SK-N-SH (cell line): ENCODE measurements around the gene GPD1. TPM values are rescaled to one million over a fixed set of nuclear protein-coding genes. Genes with fewer than 3 reads are reported as not detected.

ENCODE experiments used
- CTCF ChIA-PET: fragments of 300-600, 350-600 bp; formaldehyde crosslinking; extraction: SDS; loops from one replicate; lab custom pipeline; 2021; lab: Yijun Ruan, JAX
- POLR2A ChIA-PET: fragments of 350-600 bp; sonication (Branson Sonifier 250); formaldehyde crosslinking; extraction: SDS; loops from one replicate; lab custom pipeline; 2020; ENCODE audit warnings: antibody characterized with exemption, inconsistent platforms; lab: Yijun Ruan, JAX
- DNase-seq: peaks from one replicate; pipeline ENCODE4 v3.0.0; 2012
- H2AFZ ChIP-seq: fragments of 200-600 bp; sonication (generic); 2 replicates; pipeline ENCODE4 v1.8.1; 2016; ENCODE audit warnings: antibody characterized with exemption, mild to moderate bottlenecking, low read depth
- H3F3A ChIP-seq: fragments of 200-600 bp; sonication (generic); replicated peaks from 2 replicates; pipeline ENCODE3; 2016; ENCODE audit warnings: antibody characterized with exemption, mild to moderate bottlenecking; ENCODE audit not compliant: insufficient read depth
- H3K27ac ChIP-seq, 2 experiments: fragments of 200-500 bp in 1 of 2; fragments of 200-600 bp in 1 of 2; sonication (Bioruptor generic) in 1 of 2; sonication (generic), shearing (Covaris generic) in 1 of 2; 2 replicates each; pipeline versions ENCODE4 v1.5.1 to v1.6.1; 2014 to 2016; ENCODE audit warnings: low read depth in 2 of 2, inconsistent platforms in 1 of 2, low read length in 1 of 2, mild to moderate bottlenecking in 1 of 2, mixed read lengths in 1 of 2
- H3K27me3 ChIP-seq: fragments of 200-600 bp; sonication (generic), shearing (Covaris generic); 2 replicates; pipeline ENCODE4 v1.6.1; 2016; ENCODE audit warnings: mixed run types; ENCODE audit not compliant: insufficient read depth
- H3K36me3 ChIP-seq, 2 experiments: fragments of 200-500 bp in 1 of 2; fragments of 200-600 bp in 1 of 2; sonication (Bioruptor generic) in 1 of 2; sonication (generic) in 1 of 2; replicated peaks in 1 of 2; 2 replicates each; pipeline versions ENCODE3 to v1.5.1; 2014 to 2016; ENCODE audit warnings: low read length in 1 of 2, mild to moderate bottlenecking in 1 of 2; ENCODE audit not compliant: insufficient read depth in 2 of 2, control insufficient read depth in 1 of 2
- H3K4me1 ChIP-seq, 2 experiments: fragments of 200-500 bp in 1 of 2; fragments of 200-600 bp in 1 of 2; sonication (Bioruptor generic) in 1 of 2; sonication (generic), shearing (Covaris generic) in 1 of 2; 2 replicates each; pipeline versions ENCODE4 v1.5.1 to v1.6.1; 2014 to 2016; ENCODE audit warnings: low read depth in 1 of 2, low read length in 1 of 2, mixed run types in 1 of 2; ENCODE audit not compliant: insufficient read depth in 2 of 2, control insufficient read depth in 1 of 2
- H3K4me2 ChIP-seq: fragments of 200-600 bp; sonication (generic), shearing (Covaris generic); 2 replicates; pipeline ENCODE4 v1.6.1; 2017; ENCODE audit warnings: mixed run types
- H3K4me3 ChIP-seq, 2 experiments: fragments of 200-500 bp in 1 of 2; fragments of 200-600 bp in 1 of 2; sonication (Bioruptor generic) in 1 of 2; sonication (generic), shearing (Covaris generic) in 1 of 2; 2 replicates each; pipeline versions ENCODE4 v1.5.1 to v1.8.1; 2014 to 2016; ENCODE audit warnings: low read depth in 2 of 2, inconsistent platforms in 1 of 2, low read length in 1 of 2, mild to moderate bottlenecking in 1 of 2, mixed read lengths in 1 of 2, moderate library complexity in 1 of 2
- H3K79me2 ChIP-seq: fragments of 200-600 bp; sonication (generic); 2 replicates; pipeline ENCODE4 v1.8.1; 2017; ENCODE audit warnings: mild to moderate bottlenecking; ENCODE audit not compliant: insufficient read depth
- H3K9ac ChIP-seq: fragments of 200-600 bp; sonication (generic); 2 replicates; pipeline ENCODE4 v1.6.1; 2017; ENCODE audit warnings: mixed run types
- H3K9me2 ChIP-seq: fragments of 200-600 bp; sonication (generic); 2 replicates; pipeline ENCODE4 v1.6.1; 2017; ENCODE audit warnings: mixed run types
- H3K9me3 ChIP-seq: fragments of 200-600 bp; sonication (generic); 2 replicates; pipeline ENCODE4 v1.6.1; 2017; ENCODE audit warnings: mixed run types, mild to moderate bottlenecking, moderate library complexity
- H4K20me1 ChIP-seq: fragments of 200-600 bp; sonication (generic); 2 replicates; pipeline ENCODE4 v1.6.1; 2017; ENCODE audit warnings: mild to moderate bottlenecking, mixed run types; ENCODE audit not compliant: insufficient read depth
- EP300 ChIP-seq, 2 experiments: IDR thresholded peaks; 2 replicates each; pipeline versions ENCODE4 v1.4.0 to v1.6.1; 2012; ENCODE audit warnings: borderline replicate concordance in 1 of 2, low read depth in 1 of 2, low read length in 1 of 2
- FOXM1 ChIP-seq: IDR thresholded peaks from 2 replicates; pipeline ENCODE4 v1.4.0; 2012; ENCODE audit warnings: low read depth, mild to moderate bottlenecking
- GABPA ChIP-seq: IDR thresholded peaks from 2 replicates; pipeline ENCODE4 v1.4.0; 2012; ENCODE audit warnings: low read depth, mild to moderate bottlenecking
- GATA2 ChIP-seq: sonication (generic); formaldehyde crosslinking; IDR thresholded peaks from 2 replicates; pipeline ENCODE4 v1.5.0; 2020; ENCODE audit warnings: mild to moderate bottlenecking, missing genetic modification reagents
- JUND ChIP-seq: IDR thresholded peaks from 2 replicates; pipeline ENCODE4 v1.4.0; 2012
- NFIC ChIP-seq: IDR thresholded peaks from 2 replicates; pipeline ENCODE4 v1.4.0; 2012; ENCODE audit warnings: borderline replicate concordance
- RFX5 ChIP-seq: IDR thresholded peaks from 2 replicates; pipeline ENCODE4 v1.6.1; 2012; ENCODE audit warnings: mild to moderate bottlenecking, improper control_type of control experiment, low read length
- RXRA ChIP-seq: IDR thresholded peaks from 2 replicates; pipeline ENCODE4 v1.4.0; 2012; ENCODE audit warnings: low read depth, mild to moderate bottlenecking, borderline replicate concordance
- SIN3A ChIP-seq: IDR thresholded peaks from 2 replicates; pipeline ENCODE4 v1.6.1; 2012; ENCODE audit warnings: low read depth, mild to moderate bottlenecking, low read length, moderate library complexity, borderline replicate concordance
- SMC3 ChIP-seq: IDR thresholded peaks from 2 replicates; pipeline ENCODE4 v1.6.1; 2012; ENCODE audit warnings: low read depth, low read length, improper control_type of control experiment
- TCF12 ChIP-seq: IDR thresholded peaks from 2 replicates; pipeline ENCODE4 v1.4.0; 2012
- TEAD4 ChIP-seq: IDR thresholded peaks from 2 replicates; pipeline ENCODE4 v1.4.0; 2012; ENCODE audit warnings: mild to moderate bottlenecking, borderline replicate concordance; ENCODE audit not compliant: insufficient read depth
- YY1 ChIP-seq: IDR thresholded peaks from 2 replicates; pipeline ENCODE4 v1.4.0; 2012; ENCODE audit warnings: low read depth, mild to moderate bottlenecking
- WGBS: methylation state at CpG from one replicate; pipeline ENCODE4 v1.1.6; 2017; ENCODE audit warnings: low lambda C conversion rate; 5-methylcytosine and 5-hydroxymethylcytosine counted together
- polyA plus RNA-seq, 3 experiments: library from polyadenylated mRNA; depleted of rRNA; stranded (reverse); fragments of >200 nt; gene quantifications; 2 replicates each; pipeline ENCODE4 v1.2.3, GENCODE V29; 2012
- TF ChIP-seq, protein P1 (sequence below): IDR thresholded peaks from 2 replicates; pipeline ENCODE4 v1.6.1; 2012; ENCODE audit warnings: mild to moderate bottlenecking, low read depth, low read length, moderate library complexity
- TF ChIP-seq, protein P2 (sequence below): IDR thresholded peaks from 2 replicates; pipeline ENCODE4 v1.4.0; 2012; ENCODE audit warnings: low read depth, borderline replicate concordance
- TF ChIP-seq, protein P3 (sequence below): IDR thresholded peaks from 2 replicates; pipeline ENCODE4; 2012
- TF ChIP-seq, protein P4 (sequence below): fragments of 200-600 bp; sonication (generic); IDR thresholded peaks from 2 replicates; pipeline ENCODE4 v1.6.1; 2017; ENCODE audit warnings: antibody characterized with exemption, mild to moderate bottlenecking, moderate library complexity
- TF ChIP-seq, protein P5 (sequence below): IDR thresholded peaks from 2 replicates; pipeline ENCODE4 v1.4.0; 2012; ENCODE audit warnings: low read depth, borderline replicate concordance
- TF ChIP-seq, protein P6 (sequence below): fragments of 150-350 bp; IDR thresholded peaks from 2 replicates; pipeline ENCODE4 v1.6.1; 2017; ENCODE audit warnings: antibody characterized with exemption, low read length, low read depth, borderline replicate concordance
- TF ChIP-seq, protein P7 (sequence below): IDR thresholded peaks from 2 replicates; pipeline ENCODE4 v1.4.0; 2012; ENCODE audit warnings: low read depth

The GPD1 gene
- polyA plus RNA-seq, 1 of the 3 experiments (the other 2 are of a cell fraction) = 0.07 TPM

DNA sequence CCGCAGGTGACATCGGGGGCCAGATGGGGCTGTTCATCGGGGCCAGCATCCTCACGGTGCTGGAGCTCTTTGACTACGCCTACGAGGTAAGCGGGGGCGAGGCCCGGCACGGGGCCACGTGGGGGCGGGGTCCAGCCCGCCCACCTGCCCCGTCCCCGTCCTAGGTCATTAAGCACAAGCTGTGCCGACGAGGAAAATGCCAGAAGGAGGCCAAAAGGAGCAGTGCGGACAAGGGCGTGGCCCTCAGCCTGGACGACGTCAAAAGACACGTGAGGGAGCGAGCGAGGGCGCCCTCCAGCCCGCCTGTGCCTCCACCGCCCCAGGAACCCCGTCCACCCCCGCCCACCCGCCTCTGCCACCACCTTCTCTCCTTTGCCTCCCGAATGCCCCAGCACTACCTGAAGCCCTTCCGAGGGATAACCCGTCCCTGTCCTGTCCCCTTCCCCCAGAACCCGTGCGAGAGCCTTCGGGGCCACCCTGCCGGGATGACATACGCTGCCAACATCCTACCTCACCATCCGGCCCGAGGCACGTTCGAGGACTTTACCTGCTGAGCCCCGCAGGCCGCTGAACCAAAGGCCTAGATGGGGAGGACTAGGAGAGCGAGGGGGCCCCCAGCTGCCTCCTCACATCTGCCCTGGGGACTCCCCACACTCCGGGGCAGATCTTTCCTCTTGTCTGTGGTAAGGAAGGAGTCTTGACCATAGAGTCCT is 22.6 kb upstream of the GPD1 start (continued):
- TF ChIP-seq, protein P1, sequence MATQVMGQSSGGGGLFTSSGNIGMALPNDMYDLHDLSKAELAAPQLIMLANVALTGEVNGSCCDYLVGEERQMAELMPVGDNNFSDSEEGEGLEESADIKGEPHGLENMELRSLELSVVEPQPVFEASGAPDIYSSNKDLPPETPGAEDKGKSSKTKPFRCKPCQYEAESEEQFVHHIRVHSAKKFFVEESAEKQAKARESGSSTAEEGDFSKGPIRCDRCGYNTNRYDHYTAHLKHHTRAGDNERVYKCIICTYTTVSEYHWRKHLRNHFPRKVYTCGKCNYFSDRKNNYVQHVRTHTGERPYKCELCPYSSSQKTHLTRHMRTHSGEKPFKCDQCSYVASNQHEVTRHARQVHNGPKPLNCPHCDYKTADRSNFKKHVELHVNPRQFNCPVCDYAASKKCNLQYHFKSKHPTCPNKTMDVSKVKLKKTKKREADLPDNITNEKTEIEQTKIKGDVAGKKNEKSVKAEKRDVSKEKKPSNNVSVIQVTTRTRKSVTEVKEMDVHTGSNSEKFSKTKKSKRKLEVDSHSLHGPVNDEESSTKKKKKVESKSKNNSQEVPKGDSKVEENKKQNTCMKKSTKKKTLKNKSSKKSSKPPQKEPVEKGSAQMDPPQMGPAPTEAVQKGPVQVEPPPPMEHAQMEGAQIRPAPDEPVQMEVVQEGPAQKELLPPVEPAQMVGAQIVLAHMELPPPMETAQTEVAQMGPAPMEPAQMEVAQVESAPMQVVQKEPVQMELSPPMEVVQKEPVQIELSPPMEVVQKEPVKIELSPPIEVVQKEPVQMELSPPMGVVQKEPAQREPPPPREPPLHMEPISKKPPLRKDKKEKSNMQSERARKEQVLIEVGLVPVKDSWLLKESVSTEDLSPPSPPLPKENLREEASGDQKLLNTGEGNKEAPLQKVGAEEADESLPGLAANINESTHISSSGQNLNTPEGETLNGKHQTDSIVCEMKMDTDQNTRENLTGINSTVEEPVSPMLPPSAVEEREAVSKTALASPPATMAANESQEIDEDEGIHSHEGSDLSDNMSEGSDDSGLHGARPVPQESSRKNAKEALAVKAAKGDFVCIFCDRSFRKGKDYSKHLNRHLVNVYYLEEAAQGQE = no peak
- TF ChIP-seq EP300 (IDR thresholded peaks at IDR 0.05; ENCODE audit: borderline replicate concordance in 1 of 2, low read depth in 1 of 2, low read length in 1 of 2) (no peak), GATA2 (CRISPR knock-in tag) (no peak)
- TF ChIP-seq, protein P2, sequence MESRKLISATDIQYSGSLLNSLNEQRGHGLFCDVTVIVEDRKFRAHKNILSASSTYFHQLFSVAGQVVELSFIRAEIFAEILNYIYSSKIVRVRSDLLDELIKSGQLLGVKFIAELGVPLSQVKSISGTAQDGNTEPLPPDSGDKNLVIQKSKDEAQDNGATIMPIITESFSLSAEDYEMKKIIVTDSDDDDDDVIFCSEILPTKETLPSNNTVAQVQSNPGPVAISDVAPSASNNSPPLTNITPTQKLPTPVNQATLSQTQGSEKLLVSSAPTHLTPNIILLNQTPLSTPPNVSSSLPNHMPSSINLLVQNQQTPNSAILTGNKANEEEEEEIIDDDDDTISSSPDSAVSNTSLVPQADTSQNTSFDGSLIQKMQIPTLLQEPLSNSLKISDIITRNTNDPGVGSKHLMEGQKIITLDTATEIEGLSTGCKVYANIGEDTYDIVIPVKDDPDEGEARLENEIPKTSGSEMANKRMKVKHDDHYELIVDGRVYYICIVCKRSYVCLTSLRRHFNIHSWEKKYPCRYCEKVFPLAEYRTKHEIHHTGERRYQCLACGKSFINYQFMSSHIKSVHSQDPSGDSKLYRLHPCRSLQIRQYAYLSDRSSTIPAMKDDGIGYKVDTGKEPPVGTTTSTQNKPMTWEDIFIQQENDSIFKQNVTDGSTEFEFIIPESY = no peak
- TF ChIP-seq, all 33 proteins: peak for 0

DNA sequence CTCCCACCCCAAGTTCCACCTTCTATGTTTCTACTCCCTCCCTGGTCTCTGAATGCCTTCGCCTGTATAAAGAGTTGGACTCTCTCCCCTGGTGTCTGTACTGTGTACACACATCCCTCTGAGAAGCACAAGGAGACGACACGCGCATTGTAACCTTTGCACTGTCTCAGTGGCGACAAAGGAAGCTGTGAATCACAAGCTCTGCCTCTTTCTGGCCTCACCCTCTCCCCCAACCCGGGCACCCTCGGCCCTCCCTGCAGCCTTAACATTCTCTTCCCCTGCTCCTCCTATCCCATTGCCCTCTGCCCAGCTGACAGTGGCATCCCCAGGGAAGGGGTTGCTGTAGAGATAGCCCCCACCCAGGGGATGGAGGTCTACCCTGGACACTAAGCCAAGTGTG is 21.2 kb upstream of the GPD1 start:
- POLR2A ChIA-PET = no interaction called here
- H3K4me2 ChIP-seq = no peak overlapping the region
- TF ChIP-seq GABPA (no peak), TCF12 (no peak), SIN3A (no peak), RXRA (no peak), EP300 (IDR thresholded peaks at IDR 0.05; ENCODE audit: borderline replicate concordance in 1 of 2, low read depth in 1 of 2, low read length in 1 of 2) (no peak), FOXM1 (no peak), RFX5 (no peak), NFIC (no peak), TEAD4 (no peak), YY1 (no peak), SMC3 (no peak), JUND (no peak)
- TF ChIP-seq, protein P3, sequence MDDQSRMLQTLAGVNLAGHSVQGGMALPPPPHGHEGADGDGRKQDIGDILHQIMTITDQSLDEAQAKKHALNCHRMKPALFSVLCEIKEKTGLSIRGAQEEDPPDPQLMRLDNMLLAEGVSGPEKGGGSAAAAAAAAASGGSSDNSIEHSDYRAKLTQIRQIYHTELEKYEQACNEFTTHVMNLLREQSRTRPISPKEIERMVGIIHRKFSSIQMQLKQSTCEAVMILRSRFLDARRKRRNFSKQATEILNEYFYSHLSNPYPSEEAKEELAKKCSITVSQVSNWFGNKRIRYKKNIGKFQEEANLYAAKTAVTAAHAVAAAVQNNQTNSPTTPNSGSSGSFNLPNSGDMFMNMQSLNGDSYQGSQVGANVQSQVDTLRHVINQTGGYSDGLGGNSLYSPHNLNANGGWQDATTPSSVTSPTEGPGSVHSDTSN = no peak
- TF ChIP-seq, protein P4, sequence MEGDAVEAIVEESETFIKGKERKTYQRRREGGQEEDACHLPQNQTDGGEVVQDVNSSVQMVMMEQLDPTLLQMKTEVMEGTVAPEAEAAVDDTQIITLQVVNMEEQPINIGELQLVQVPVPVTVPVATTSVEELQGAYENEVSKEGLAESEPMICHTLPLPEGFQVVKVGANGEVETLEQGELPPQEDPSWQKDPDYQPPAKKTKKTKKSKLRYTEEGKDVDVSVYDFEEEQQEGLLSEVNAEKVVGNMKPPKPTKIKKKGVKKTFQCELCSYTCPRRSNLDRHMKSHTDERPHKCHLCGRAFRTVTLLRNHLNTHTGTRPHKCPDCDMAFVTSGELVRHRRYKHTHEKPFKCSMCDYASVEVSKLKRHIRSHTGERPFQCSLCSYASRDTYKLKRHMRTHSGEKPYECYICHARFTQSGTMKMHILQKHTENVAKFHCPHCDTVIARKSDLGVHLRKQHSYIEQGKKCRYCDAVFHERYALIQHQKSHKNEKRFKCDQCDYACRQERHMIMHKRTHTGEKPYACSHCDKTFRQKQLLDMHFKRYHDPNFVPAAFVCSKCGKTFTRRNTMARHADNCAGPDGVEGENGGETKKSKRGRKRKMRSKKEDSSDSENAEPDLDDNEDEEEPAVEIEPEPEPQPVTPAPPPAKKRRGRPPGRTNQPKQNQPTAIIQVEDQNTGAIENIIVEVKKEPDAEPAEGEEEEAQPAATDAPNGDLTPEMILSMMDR = no peak
- TF ChIP-seq, protein P5, sequence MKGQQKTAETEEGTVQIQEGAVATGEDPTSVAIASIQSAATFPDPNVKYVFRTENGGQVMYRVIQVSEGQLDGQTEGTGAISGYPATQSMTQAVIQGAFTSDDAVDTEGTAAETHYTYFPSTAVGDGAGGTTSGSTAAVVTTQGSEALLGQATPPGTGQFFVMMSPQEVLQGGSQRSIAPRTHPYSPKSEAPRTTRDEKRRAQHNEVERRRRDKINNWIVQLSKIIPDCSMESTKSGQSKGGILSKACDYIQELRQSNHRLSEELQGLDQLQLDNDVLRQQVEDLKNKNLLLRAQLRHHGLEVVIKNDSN = no peak
- TF ChIP-seq, protein P6, sequence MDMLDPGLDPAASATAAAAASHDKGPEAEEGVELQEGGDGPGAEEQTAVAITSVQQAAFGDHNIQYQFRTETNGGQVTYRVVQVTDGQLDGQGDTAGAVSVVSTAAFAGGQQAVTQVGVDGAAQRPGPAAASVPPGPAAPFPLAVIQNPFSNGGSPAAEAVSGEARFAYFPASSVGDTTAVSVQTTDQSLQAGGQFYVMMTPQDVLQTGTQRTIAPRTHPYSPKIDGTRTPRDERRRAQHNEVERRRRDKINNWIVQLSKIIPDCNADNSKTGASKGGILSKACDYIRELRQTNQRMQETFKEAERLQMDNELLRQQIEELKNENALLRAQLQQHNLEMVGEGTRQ = no peak
- TF ChIP-seq, protein P7, sequence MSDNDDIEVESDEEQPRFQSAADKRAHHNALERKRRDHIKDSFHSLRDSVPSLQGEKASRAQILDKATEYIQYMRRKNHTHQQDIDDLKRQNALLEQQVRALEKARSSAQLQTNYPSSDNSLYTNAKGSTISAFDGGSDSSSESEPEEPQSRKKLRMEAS = no peak

More for the DNA sequence above, 21.2 kb upstream of the GPD1 start:
- Histone ChIP-seq H3K4me3 (no peak overlapping the region), H3K27me3 (no peaks in the 10 kb centered on the region), H3K36me3 (peaks cover 0 to 13% of the 10 kb centered on the region in 2 experiments), H3K9me2 (no peaks in the 10 kb centered on the region), H2AFZ (no peak overlapping the region), H3F3A (peaks cover 26% of the 10 kb centered on the region), H3K79me2 (peaks cover 19% of the 10 kb centered on the region; the same call in 1 of the 2 replicates), H3K4me1 (peaks cover 13 to 14% of the 10 kb centered on the region in 2 experiments; a peak in 3 of 4 replicates), H3K9ac (no peak overlapping the region), H3K27ac (no peak overlapping the region), H3K9me3 (no peaks in the 10 kb centered on the region), H4K20me1 (peaks cover 6% of the 10 kb centered on the region)
- CTCF ChIA-PET = interaction anchor here (0.8 to 37.6 kb wide), 10 partner anchors 8 to 232 kb away, joined by 3 to 1401 read pairs (median 4); partner anchors contain the start of genes AQP5, AQP6 and COX14
- DNase-seq = no peak
- WGBS = 86% methylated on average over 7 of the region's 7 CpGs
